ENCODE measurements around the gene ESRRB.
A peak's percentile ranks its signal among the peaks of the same experiment; 100 is the strongest.
"Not testable (repeated sequence)": the region's sequence is repeated elsewhere in the genome, so short reads cannot be mapped to it uniquely, and the experiment has no call there.

Gene ESRRB

GRCh38 chr14:76514213-76514998, 138.5 kb downstream of the ESRRB start:
- Histone ChIP-seq H3K27ac (ENCODE audit: low read length) (no peak overlapping the region), H3K9me3 (ENCODE audit: control insufficient read depth in 2 of 2, low read length in 2 of 2) (no peaks in the 10 kb centered on the region), H3K4me1 (ENCODE audit: control insufficient read depth, insufficient read depth, low read length) (no peaks in the 10 kb centered on the region), H3K4me3 (ENCODE audit: low read length in 2 of 2) (no peak overlapping the region), H3K27me3 (ENCODE audit: control insufficient read depth in 1 of 2, insufficient read depth in 2 of 2, low read length in 2 of 2) (peaks cover 0 to 8% of the 10 kb centered on the region in 2 donors), H3K9ac (ENCODE audit: low read length in 2 of 2) (no peak overlapping the region), H3K36me3 (ENCODE audit: control insufficient read depth in 2 of 2, insufficient read depth in 2 of 2, low read length in 2 of 2) (no peaks in the 10 kb centered on the region)

GRCh38 chr14:76516884-76517283, 140.9 kb downstream of the ESRRB start:
- no peaks in the 10 kb centered on the region for H3K36me3 ChIP-seq (ENCODE audit: control insufficient read depth in 2 of 2, insufficient read depth in 2 of 2, low read length in 2 of 2)
- H3K27me3 ChIP-seq (ENCODE audit: control insufficient read depth in 1 of 2, insufficient read depth in 2 of 2, low read length in 2 of 2) = peaks cover 0 to 7% of the 10 kb centered on the region in 2 donors
- no peak overlapping the region for H3K27ac ChIP-seq (ENCODE audit: low read length)
- no peaks in the 10 kb centered on the region for H3K4me1 ChIP-seq (ENCODE audit: control insufficient read depth, insufficient read depth, low read length)
- H3K9ac ChIP-seq (ENCODE audit: low read length in 2 of 2) = no peak overlapping the region
- no peaks in the 10 kb centered on the region for H3K9me3 ChIP-seq (ENCODE audit: control insufficient read depth in 2 of 2, low read length in 2 of 2)
- no peak overlapping the region for H3K4me3 ChIP-seq (ENCODE audit: low read length in 2 of 2)

GRCh38 chr14:76518366-76518765, 142.4 kb downstream of the ESRRB start:
- H3K27ac ChIP-seq (ENCODE audit: low read length) = no peak overlapping the region
- no peak overlapping the region for H3K9ac ChIP-seq (ENCODE audit: low read length in 2 of 2)
- no peaks in the 10 kb centered on the region for H3K4me1 ChIP-seq (ENCODE audit: control insufficient read depth, insufficient read depth, low read length)
- H3K27me3 ChIP-seq (ENCODE audit: control insufficient read depth in 1 of 2, insufficient read depth in 2 of 2, low read length in 2 of 2) = peaks cover 0 to 7% of the 10 kb centered on the region in 2 donors
- H3K36me3 ChIP-seq (ENCODE audit: control insufficient read depth in 2 of 2, insufficient read depth in 2 of 2, low read length in 2 of 2) = no peaks in the 10 kb centered on the region
- H3K9me3 ChIP-seq (ENCODE audit: control insufficient read depth in 2 of 2, low read length in 2 of 2) = no peaks in the 10 kb centered on the region
- H3K4me3 ChIP-seq (ENCODE audit: low read length in 2 of 2) = no peak overlapping the region

- H3K27ac ChIP-seq (ENCODE audit: low read length) = no peak overlapping the region
- H3K9me3 ChIP-seq (ENCODE audit: control insufficient read depth in 2 of 2, low read length in 2 of 2) = no peaks in the 10 kb centered on the region
- no peak overlapping the region for H3K4me3 ChIP-seq (ENCODE audit: low read length in 2 of 2)
- H3K36me3 ChIP-seq (ENCODE audit: control insufficient read depth in 2 of 2, insufficient read depth in 2 of 2, low read length in 2 of 2) = no peaks in the 10 kb centered on the region
- H3K27me3 ChIP-seq (ENCODE audit: control insufficient read depth in 1 of 2, insufficient read depth in 2 of 2, low read length in 2 of 2) = peaks cover 0 to 2% of the 10 kb centered on the region in 2 donors
- no peaks in the 10 kb centered on the region for H3K4me1 ChIP-seq (ENCODE audit: control insufficient read depth, insufficient read depth, low read length)
- no peak overlapping the region for H3K9ac ChIP-seq (ENCODE audit: low read length in 2 of 2)
Observed at GRCh38 chr14:76525106-76525821, 149.3 kb downstream of the ESRRB start.

GRCh38 chr14:76531085-76531484, 155.1 kb downstream of the ESRRB start:
- Histone ChIP-seq H3K9me3 (ENCODE audit: control insufficient read depth in 2 of 2, low read length in 2 of 2) (no peaks in the 10 kb centered on the region), H3K4me3 (ENCODE audit: low read length in 2 of 2) (no peak overlapping the region), H3K9ac (ENCODE audit: low read length in 2 of 2) (no peak overlapping the region), H3K27ac (ENCODE audit: low read length) (no peak overlapping the region), H3K36me3 (ENCODE audit: control insufficient read depth in 2 of 2, insufficient read depth in 2 of 2, low read length in 2 of 2) (no peaks in the 10 kb centered on the region), H3K27me3 (ENCODE audit: control insufficient read depth in 1 of 2, insufficient read depth in 2 of 2, low read length in 2 of 2) (peaks cover 4% of the 10 kb centered on the region in 2 donors), H3K4me1 (ENCODE audit: control insufficient read depth, insufficient read depth, low read length) (no peaks in the 10 kb centered on the region)

- Histone ChIP-seq H3K36me3 (ENCODE audit: control insufficient read depth in 2 of 2, insufficient read depth in 2 of 2, low read length in 2 of 2) (no peaks in the 10 kb centered on the region), H3K9ac (ENCODE audit: low read length in 2 of 2) (no peak overlapping the region), H3K27ac (ENCODE audit: low read length) (no peak overlapping the region), H3K4me3 (ENCODE audit: low read length in 2 of 2) (no peak overlapping the region), H3K9me3 (ENCODE audit: control insufficient read depth in 2 of 2, low read length in 2 of 2) (no peaks in the 10 kb centered on the region), H3K27me3 (ENCODE audit: control insufficient read depth in 1 of 2, insufficient read depth in 2 of 2, low read length in 2 of 2) (peaks cover 4% of the 10 kb centered on the region in 2 donors), H3K4me1 (ENCODE audit: control insufficient read depth, insufficient read depth, low read length) (no peaks in the 10 kb centered on the region)
Observed at GRCh38 chr14:76531821-76532318, 155.9 kb downstream of the ESRRB start.

GRCh38 chr14:76536636-76537035, 160.7 kb downstream of the ESRRB start:
- not testable (repeated sequence) for H3K27me3 ChIP-seq (ENCODE audit: control insufficient read depth in 1 of 2, insufficient read depth in 2 of 2, low read length in 2 of 2); H3K4me1 ChIP-seq (ENCODE audit: control insufficient read depth, insufficient read depth, low read length); H3K36me3 ChIP-seq (ENCODE audit: control insufficient read depth in 2 of 2, insufficient read depth in 2 of 2, low read length in 2 of 2); H3K4me3 ChIP-seq (ENCODE audit: low read length in 2 of 2); H3K27ac ChIP-seq (ENCODE audit: low read length); H3K9ac ChIP-seq (ENCODE audit: low read length in 2 of 2); H3K9me3 ChIP-seq (ENCODE audit: control insufficient read depth in 2 of 2, low read length in 2 of 2)

- Histone ChIP-seq H3K4me1 (ENCODE audit: control insufficient read depth, insufficient read depth, low read length) (no peaks in the 10 kb centered on the region), H3K4me3 (ENCODE audit: low read length in 2 of 2) (peak overlapping the region in 1 of 2 donors; percentile 23), H3K9ac (ENCODE audit: low read length in 2 of 2) (no peak overlapping the region), H3K9me3 (ENCODE audit: control insufficient read depth in 2 of 2, low read length in 2 of 2) (no peaks in the 10 kb centered on the region), H3K27me3 (ENCODE audit: control insufficient read depth in 1 of 2, insufficient read depth in 2 of 2, low read length in 2 of 2) (peaks cover 0 to 3% of the 10 kb centered on the region in 2 donors), H3K36me3 (ENCODE audit: control insufficient read depth in 2 of 2, insufficient read depth in 2 of 2, low read length in 2 of 2) (no peaks in the 10 kb centered on the region), H3K27ac (ENCODE audit: low read length) (no peak overlapping the region)
Observed at GRCh38 chr14:76537906-76538647, 162.1 kb downstream of the ESRRB start.

GRCh38 chr14:76538648-76539008, 162.7 kb downstream of the ESRRB start:
- Histone ChIP-seq H3K9ac (ENCODE audit: low read length in 2 of 2) (no peak overlapping the region), H3K27ac (ENCODE audit: low read length) (no peak overlapping the region), H3K36me3 (ENCODE audit: control insufficient read depth in 2 of 2, insufficient read depth in 2 of 2, low read length in 2 of 2) (no peaks in the 10 kb centered on the region), H3K27me3 (ENCODE audit: control insufficient read depth in 1 of 2, insufficient read depth in 2 of 2, low read length in 2 of 2) (peaks cover 0 to 3% of the 10 kb centered on the region in 2 donors), H3K9me3 (ENCODE audit: control insufficient read depth in 2 of 2, low read length in 2 of 2) (no peaks in the 10 kb centered on the region), H3K4me1 (ENCODE audit: control insufficient read depth, insufficient read depth, low read length) (no peaks in the 10 kb centered on the region), H3K4me3 (ENCODE audit: low read length in 2 of 2) (no peak overlapping the region)

GRCh38 chr14:76539130-76539529, 163.2 kb downstream of the ESRRB start:
- no peak overlapping the region for H3K9ac ChIP-seq (ENCODE audit: low read length in 2 of 2)
- H3K27ac ChIP-seq (ENCODE audit: low read length) = no peak overlapping the region
- no peaks in the 10 kb centered on the region for H3K36me3 ChIP-seq (ENCODE audit: control insufficient read depth in 2 of 2, insufficient read depth in 2 of 2, low read length in 2 of 2)
- no peaks in the 10 kb centered on the region for H3K9me3 ChIP-seq (ENCODE audit: control insufficient read depth in 2 of 2, low read length in 2 of 2)
- H3K4me3 ChIP-seq (ENCODE audit: low read length in 2 of 2) = no peak overlapping the region
- H3K4me1 ChIP-seq (ENCODE audit: control insufficient read depth, insufficient read depth, low read length) = no peaks in the 10 kb centered on the region
- peaks cover 0 to 6% of the 10 kb centered on the region in 2 donors for H3K27me3 ChIP-seq (ENCODE audit: control insufficient read depth in 1 of 2, insufficient read depth in 2 of 2, low read length in 2 of 2)
